ENCODE results near the gene CNIH4. TPM values are rescaled to one million over a fixed set of nuclear protein-coding genes. Genes with fewer than 3 reads are reported as not detected.
A peak's percentile ranks its signal among the peaks of the same experiment; 100 is the strongest.

Gene CNIH4
- total RNA-seq, 3 donors from 2014 or later = 53.3 to 60.5 (median 54.7) TPM

DNA sequence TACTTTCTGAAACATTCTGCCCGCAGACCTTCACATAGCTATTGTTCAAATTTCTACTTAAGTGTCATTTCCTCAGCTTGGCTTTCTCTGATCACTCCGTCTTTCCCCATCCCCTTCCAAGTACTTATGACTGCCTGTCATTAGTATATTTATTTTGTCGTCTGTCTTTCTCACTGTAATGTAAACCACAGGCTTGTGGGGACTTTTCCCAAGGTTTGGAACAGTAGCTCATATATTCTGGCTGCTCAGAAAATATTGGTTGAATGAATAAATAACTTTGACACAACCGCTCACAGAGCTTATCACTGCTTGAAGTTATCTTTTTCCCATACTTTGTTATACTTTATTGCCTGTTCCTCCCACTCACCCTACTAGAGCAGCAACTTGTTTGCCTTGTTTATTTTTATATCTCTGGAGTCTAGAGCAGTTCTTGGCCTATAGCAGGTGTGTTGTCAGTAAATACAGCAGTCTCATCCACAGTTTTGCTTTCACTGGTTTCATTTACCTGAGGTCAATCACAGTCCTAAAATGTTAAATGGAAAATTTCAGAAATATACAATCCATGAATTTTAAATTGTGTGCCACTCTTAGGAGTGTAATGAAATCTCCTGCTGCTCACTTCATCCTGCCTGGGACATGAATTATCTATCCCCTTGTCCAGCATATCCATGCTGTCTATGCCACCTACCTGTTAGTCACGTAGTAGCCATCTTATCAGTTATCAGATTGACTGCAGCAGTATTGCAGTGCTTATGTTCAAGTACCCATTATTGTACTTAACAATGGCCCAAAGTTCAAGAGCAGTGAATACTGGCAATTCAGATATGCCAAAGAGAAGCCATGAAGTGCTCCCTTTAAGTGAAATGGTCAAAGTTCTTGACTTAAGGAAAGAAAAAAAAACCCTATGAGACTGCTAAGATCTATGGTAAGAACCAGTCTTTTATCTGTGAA is 2.4 kb upstream of the CNIH4 start:
- no peak overlapping the region for H3K4me3 ChIP-seq
- no peaks in the 10 kb centered on the region for H3K36me3 ChIP-seq (ENCODE audit: low read depth)
- peak; percentile 52 for ATAC-seq
- H3K4me1 ChIP-seq (ENCODE audit: low read depth) = peaks cover 13% of the 10 kb centered on the region
- intact Hi-C loops (cut with DNase I, micrococcal nuclease) = no loop called here
- H3K9me3 ChIP-seq = no peaks in the 10 kb centered on the region
- DNase-seq = no peak
- TF ChIP-seq CTCF (IDR thresholded peaks at IDR 0.05) = no peak

GRCh38 chr1:224357626-224358124 is 996 bp downstream of the CNIH4 start:
- Histone ChIP-seq H3K4me3 (no peak overlapping the region), H3K36me3 (ENCODE audit: low read depth) (no peaks in the 10 kb centered on the region), H3K9me3 (no peaks in the 10 kb centered on the region), H3K4me1 (ENCODE audit: low read depth) (peaks cover 13% of the 10 kb centered on the region)
- no peak for DNase-seq
- no peak for TF ChIP-seq CTCF (IDR thresholded peaks at IDR 0.05)
- intact Hi-C loops (cut with DNase I, micrococcal nuclease) = no loop called here
- ATAC-seq = no peak

GRCh38 chr1:224358237-224358636 is 1.6 kb downstream of the CNIH4 start:
- Histone ChIP-seq H3K4me1 (ENCODE audit: low read depth) (peaks cover 13% of the 10 kb centered on the region), H3K36me3 (ENCODE audit: low read depth) (no peaks in the 10 kb centered on the region), H3K9me3 (no peaks in the 10 kb centered on the region), H3K4me3 (no peak overlapping the region)
- intact Hi-C loops (cut with DNase I, micrococcal nuclease) = no loop called here
- TF ChIP-seq CTCF (IDR thresholded peaks at IDR 0.05) = no peak
- no peak for ATAC-seq
- DNase-seq = no peak

DNA sequence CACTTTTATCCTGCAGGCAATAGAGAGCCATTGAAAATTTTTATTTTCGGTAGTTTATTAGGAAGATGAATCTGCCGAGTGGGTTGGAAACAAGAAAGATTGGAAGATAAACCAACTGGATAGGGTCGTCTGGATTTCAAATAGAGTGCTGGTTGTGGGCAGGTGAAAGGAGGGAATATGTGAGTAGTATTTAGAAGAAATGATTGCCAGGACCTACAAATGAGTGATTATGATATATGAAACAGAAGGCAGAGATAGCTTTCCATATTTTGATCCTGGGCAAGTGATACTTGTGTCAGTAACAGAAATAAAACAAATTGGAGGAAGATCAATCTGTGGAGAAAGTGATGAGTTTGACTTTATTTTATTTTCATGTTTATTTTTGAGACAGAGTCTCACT is 2.5 kb downstream of the CNIH4 start:
- ATAC-seq = no peak
- Histone ChIP-seq H3K4me1 (ENCODE audit: low read depth) (peaks cover 13% of the 10 kb centered on the region), H3K36me3 (ENCODE audit: low read depth) (no peaks in the 10 kb centered on the region), H3K4me3 (no peak overlapping the region), H3K9me3 (no peaks in the 10 kb centered on the region)
- no peak for DNase-seq
- intact Hi-C loops (cut with DNase I, micrococcal nuclease) = no loop called here
- no peak for TF ChIP-seq CTCF (IDR thresholded peaks at IDR 0.05)

DNA sequence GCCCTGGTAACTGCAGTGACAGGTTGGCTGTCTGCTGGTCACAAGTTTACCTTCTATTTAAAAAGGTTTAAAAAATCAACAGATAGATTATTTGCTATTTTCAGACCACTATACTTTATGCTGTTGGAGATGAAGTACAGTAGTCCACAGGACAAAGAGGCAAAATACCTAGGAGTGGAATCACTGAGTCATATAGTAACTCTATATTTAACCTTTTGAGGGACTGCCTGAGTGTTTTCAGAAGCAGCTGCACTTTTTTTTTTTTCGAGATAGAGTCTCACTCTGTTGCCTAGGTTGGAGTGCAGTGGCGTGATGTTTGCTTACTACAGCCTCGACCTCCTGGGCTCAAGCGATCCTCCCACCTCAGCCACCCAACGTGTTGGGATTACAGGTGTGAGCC is 11.7 kb downstream of the CNIH4 start:
- H3K4me1 ChIP-seq (ENCODE audit: low read depth) = no peaks in the 10 kb centered on the region
- H3K36me3 ChIP-seq (ENCODE audit: low read depth) = peaks cover 10% of the 10 kb centered on the region
- DNase-seq (no peak), ATAC-seq (no peak)
- no peak for TF ChIP-seq CTCF (IDR thresholded peaks at IDR 0.05)
- no peak overlapping the region for H3K4me3 ChIP-seq
- intact Hi-C loops (cut with DNase I, micrococcal nuclease) = no loop called here
- no peaks in the 10 kb centered on the region for H3K9me3 ChIP-seq
